ENCODE measurements around the gene AUTS2.

AUTS2 gene

DNA sequence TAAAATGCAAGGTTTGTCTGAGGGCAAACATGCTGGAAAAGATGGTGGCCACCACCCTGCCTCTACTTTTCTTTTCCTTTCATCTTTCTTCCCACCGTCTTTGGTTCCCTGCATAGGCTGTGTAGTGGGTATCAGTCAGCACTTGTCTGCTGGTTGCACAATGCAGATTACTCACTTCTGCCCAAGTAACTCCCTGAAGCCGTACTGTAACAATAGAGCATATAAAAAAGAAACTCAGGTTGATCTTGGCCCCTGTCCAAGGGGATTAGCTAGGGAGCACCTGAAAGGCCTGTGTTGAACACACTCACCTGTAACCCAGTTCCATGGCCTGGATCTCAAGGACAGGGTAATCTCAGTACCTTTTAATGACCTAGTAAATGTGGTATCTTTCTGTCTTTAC, 1000.7 kb downstream of the AUTS2 start:
- DNase-seq (ENCODE audit: low read depth): no peak

DNA sequence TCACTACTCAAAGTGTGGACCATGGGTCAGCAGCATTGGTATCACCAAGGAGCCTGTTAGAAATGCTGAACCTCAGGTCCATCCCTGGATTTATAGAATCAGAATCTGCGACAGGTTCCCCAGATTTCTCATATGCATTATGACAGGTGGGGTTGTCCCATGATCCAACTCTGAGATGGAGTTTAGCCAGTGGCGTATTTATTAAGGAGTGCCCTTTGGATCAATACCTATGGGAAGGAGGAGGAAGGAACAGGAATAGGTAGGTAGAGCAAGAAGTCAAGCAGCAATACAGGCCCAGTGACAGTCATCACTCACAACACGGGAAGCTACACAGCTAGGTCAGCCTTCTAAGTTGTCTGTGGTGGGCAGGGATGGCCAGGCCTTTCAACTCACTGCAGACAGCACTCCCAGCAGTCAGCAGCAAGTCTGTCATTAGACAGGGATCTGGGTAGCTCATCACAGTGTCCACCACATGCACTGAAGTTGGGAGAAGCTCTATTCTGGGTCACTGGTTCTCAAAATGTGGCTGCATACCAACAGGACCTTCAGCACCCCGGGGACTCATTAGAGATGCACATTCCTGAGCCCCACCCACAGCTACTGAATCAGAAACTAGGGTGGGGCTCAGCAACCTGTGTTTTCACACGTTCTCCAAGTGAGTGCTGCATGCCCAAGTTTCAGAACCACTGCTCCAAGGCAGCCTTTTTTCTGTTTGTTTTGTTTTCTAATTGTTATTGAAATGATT, 1001.3 kb downstream of the AUTS2 start:
- no peak for DNase-seq (ENCODE audit: low read depth)

GRCh38 chr7:70600993-70601392, 1002.7 kb downstream of the AUTS2 start:
- DNase-seq (ENCODE audit: low read depth): no peak

GRCh38 chr7:70602117-70602516, 1003.8 kb downstream of the AUTS2 start:
- DNase-seq (ENCODE audit: low read depth): no peak

DNA sequence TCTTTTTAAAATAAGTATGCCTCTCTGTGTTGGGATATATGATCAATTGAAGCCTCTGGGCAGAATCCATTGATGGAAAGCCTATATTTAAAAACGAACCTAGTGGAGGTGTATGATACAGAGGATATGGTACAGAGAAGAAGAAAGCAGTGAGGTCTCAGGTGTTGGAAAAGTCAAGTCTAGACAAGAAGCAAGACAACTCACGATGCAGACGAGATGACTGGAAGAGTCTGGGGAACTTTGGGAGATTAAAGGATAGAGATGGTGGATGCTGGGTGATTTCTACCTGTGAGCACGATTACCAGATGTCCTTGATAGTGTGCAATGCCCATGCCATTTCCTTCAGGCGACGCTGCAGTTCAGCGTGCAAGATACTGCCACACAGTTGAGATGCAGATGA, 1009.0 kb downstream of the AUTS2 start:
- DNase-seq (ENCODE audit: low read depth): no peak

- DNase-seq (ENCODE audit: low read depth): no peak
Measured at GRCh38 chr7:70607759-70608158, 1009.5 kb downstream of the AUTS2 start.

- no peak for DNase-seq (ENCODE audit: low read depth)
Measured at GRCh38 chr7:70608229-70608628, 1010.0 kb downstream of the AUTS2 start.

DNA sequence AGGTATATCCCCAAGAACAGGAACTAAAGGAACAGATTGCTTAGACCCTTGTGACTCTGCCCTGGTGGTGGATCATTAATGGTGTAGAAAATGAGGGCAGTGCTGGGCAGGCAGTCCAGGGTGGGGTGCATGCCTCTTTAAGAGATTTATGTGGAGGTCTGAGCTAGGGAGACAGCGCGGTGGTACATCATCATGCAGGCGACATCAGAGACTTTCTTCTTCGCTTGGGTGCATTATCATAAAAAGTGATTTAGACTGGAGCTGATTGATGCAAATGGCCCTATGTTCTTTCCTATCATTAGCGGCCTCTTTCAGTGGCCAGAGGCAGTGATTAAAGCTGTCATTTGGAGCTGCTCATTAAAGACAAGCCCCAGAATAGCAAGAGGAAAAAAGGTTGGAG, 1014.5 kb downstream of the AUTS2 start:
- no peak for DNase-seq (ENCODE audit: low read depth)

GRCh38 chr7:70614237-70615045, 1016.2 kb downstream of the AUTS2 start:
- DNase-seq (ENCODE audit: low read depth): no peak

- no peak for DNase-seq (ENCODE audit: low read depth)
Measured at GRCh38 chr7:70615066-70615606, 1016.9 kb downstream of the AUTS2 start.

DNA sequence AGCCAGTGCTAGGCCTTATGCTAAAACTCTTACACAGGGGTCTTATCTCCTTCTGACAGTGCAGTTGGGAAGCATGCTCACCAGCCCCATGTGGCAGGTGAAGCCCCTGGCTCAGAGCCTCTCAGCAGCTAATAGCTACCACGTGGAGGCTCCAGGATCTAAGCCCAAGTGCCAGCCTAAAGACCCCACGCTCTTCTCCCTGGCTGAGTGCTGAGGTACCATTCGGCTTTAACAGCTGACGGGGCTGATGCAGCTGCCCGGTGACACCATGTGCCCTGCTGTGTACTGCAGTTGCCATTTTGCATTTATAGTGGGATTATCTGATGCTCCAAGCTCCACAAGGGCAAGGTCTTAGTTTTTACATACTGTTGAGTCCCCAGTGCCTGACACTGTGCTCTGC, 1017.9 kb downstream of the AUTS2 start:
- no peak for DNase-seq (ENCODE audit: low read depth)

GRCh38 chr7:70616821-70617220, 1018.5 kb downstream of the AUTS2 start:
- DNase-seq (ENCODE audit: low read depth): no peak

- no peak for DNase-seq (ENCODE audit: low read depth)
Measured at GRCh38 chr7:70618020-70618551, 1019.8 kb downstream of the AUTS2 start.

DNA sequence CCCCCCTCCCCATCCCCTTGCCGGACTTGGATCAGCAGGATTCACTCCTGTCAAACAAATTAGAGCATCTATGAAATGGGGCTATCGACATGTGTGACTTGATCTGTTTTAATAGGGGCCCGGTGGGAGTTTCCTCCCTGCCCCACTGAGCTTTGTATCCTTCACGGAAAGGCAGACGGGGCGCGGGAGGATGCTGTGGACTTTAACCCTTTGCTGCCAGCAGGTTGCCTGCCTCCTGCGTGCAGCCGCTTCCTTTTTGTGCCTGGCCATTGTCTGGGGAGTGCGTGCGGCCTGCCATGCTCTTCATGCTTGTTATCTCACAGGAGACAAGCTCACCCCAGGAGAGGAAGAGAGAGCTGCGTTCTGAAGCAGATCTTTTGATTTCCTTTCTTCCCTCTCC, 1020.9 kb downstream of the AUTS2 start:
- no peak for DNase-seq (ENCODE audit: low read depth)

DNA sequence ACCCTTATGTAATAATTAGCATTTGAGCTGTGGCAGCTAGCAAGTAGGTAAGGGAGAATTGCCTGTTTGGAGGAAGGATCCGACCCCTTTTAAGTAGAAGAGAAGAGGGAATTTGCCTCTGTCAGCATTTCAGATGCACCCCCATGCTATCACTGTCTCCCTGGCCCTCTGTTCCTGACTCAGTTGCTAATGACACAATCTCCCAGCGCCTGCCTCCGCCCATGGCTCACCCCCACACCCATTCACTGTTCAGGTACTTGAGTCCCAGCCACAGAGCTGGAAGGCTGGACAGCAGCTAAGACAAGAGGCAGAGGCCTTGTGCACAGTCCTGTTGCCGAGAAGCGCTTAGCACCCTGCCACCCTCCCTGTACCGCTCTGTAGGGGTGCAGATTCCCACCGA, 1021.4 kb downstream of the AUTS2 start:
- no peak for DNase-seq (ENCODE audit: low read depth)

DNA sequence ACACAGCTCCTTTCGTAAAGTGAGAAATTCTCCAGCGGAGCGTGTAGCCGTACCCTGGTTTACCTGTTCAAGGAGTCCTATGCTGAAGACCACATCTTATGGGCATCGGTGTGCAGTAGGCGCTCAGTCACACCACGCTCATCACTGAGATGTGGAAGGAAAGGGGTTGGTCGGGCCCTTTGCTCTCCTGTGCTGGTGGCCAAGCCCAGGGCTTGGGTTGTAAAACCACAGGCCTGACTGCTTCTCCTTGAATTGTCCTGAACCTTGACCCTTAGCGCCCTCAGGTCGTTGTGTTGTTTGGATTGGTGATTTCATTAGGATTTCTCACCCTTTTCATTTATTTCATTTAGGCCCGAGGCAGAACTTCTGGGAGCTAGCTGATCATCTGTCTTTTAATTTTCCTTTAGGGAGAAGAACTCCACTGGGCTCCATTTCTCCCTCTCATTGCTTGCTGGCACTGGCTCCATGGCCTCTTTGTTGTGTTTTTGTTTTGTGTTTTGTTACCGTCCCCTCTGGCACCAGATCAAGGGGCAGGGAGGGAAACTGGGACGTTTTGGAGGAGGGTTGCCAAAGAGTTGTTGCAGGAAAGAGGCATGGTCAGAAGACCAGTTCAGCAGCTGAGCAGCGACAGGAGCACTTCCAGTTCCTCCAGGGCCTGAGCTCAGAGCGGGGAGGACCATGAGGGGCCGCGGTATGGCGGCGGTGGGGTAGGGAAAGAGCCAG, 1022.2 kb downstream of the AUTS2 start:
- no peak for DNase-seq (ENCODE audit: low read depth)

- DNase-seq (ENCODE audit: low read depth): no peak
Measured at GRCh38 chr7:70621954-70622600, 1023.8 kb downstream of the AUTS2 start.

DNA sequence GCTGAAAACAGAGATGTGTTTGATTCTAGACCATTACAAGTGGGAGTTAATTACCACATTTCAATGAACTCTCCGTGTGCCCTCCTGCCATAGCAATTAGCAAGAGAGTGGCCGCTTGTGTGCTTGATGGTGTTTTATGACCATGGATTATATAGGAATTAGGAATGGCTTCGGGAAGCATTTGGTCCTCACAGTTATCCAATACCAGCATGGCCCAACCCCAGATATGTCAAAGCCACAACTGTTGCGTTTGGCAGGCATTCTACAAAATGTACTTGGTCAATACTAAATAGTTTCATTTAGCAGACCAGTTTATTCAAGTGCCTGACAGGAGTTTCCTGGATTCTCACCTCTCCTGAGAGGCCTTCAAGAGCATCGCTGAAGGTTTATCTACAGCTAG, 1024.7 kb downstream of the AUTS2 start:
- DNase-seq (ENCODE audit: low read depth): no peak

DNA sequence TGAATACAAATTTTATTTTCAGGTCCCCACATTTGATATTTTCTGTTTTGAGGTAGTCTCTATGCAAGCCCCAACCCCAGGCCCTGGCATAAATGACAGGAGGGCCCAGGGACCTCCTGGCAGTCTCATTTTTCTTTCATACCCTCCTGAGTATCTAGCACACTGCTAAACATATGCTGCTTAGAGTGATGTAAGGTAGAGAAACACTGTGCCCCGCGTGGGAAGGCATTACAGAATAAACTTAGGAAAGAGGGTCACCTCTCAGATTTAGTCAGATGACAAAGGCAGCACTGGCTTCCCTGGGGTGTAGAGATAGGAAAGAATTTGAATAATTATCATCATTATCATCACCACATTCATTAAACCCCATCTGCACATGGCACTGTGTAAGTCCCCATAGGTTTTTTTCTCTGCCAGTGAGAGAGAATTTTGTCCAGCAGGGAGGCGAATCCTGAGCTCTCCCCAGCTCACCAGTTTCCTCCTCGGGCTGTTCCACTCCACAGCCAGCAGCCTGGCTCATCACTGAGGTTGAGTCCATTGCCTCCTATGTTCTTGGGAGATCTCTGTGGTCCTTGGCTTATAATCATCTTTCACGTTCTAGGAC, 1026.3 kb downstream of the AUTS2 start:
- no peak for DNase-seq (ENCODE audit: low read depth)

DNA sequence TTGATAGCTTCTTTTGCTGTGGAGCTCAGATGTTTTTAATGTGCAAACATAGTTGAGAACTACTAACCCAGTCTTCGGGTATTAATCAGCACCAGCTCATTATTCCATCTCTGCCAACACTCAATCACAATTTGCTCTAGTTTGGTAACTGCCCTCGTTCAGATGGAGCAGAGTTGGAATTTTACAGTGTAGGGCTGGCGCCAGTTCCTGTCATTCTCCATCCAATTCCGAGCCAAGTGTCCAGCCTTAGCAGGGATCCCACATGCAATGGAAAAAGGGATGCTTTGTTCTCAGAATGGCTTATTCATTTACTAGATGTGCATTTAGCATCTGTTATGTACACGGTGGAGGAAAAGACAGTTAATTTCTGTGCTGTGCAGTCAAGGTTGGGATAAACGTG, 1029.2 kb downstream of the AUTS2 start:
- no peak for DNase-seq (ENCODE audit: low read depth)

DNA sequence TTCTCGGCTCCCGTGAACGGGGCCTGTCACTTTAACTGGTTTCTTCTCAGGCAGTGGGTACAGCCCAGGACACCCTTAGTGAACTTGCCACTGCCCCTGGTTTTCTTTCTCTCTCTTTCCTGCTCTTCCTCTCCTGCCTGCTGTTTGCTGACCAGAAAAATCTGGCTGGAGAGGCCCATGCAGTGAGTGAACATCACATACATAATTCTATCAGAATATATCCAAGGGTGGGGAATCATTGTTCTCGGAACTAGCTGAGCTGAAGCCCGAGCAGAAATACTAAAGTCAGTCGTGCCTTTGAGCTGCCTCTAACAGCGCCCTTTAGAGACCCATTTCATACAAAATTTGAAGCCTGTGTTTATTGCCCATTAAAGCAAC, 1032.2 kb downstream of the AUTS2 start:
- no peak for DNase-seq (ENCODE audit: low read depth)
